ENCODE data around the gene SLC7A8. TPM values are rescaled to one million over a fixed set of nuclear protein-coding genes. Genes with fewer than 3 reads are reported as not detected.
"Not testable (repeated sequence)": the region's sequence is repeated elsewhere in the genome, so short reads cannot be mapped to it uniquely, and the experiment has no call there.

The SLC7A8 gene
- total RNA-seq = 1 to 10 TPM; 1.5 to 1.9 TPM

GRCh38 chr14:23183479-23183878 is at the start of gene SLC7A8:
Gene SLC7A8 (minus strand): TSS chr14:23183660. CDS start chr14:23182914, 746 bp downstream.
- no peak for TF ChIP-seq CTCF (IDR thresholded peaks at IDR 0.05)
- Mint-ChIP-seq H3K9me3 (no peaks in the 10 kb centered on the region), H3K27ac (no peak within 1 kb of the TSS), H3K4me3 (no peak within 1 kb of the TSS), H3K36me3 (ENCODE audit: low read depth) (no peaks in the 10 kb centered on the region), H3K27me3 (peaks cover 8% of the 10 kb centered on the region), H3K4me1 (ENCODE audit: low read depth) (peaks cover 13% of the 10 kb centered on the region)
- ATAC-seq (peak; percentile 62), DNase-seq (peak; percentile 56)
- intact Hi-C loops (cut with micrococcal nuclease) = loop anchor here (2.0 kb wide), 1 partner anchor 55 kb away; no protein-coding TSS in a partner anchor
- ChIA-PET POLR2A (interaction anchor here (0.6 to 1.1 kb wide), 2 partner anchors 62 to 137 kb away, joined by 3 to 4 read pairs; no protein-coding TSS in a partner anchor), CTCF (interaction anchor here (1.2 to 12.0 kb wide), 5 partner anchors 14 to 107 kb away, joined by 3 to 290 read pairs (median 4); partner anchors contain the start of gene CEBPE)

- intact Hi-C loops (cut with micrococcal nuclease); POLR2A ChIA-PET; H3K27me3 Mint-ChIP-seq: not testable (repeated sequence)
These were observed 48.9 kb upstream of the SLC7A8 start for GRCh38 chr14:23232241-23232808.

DNA sequence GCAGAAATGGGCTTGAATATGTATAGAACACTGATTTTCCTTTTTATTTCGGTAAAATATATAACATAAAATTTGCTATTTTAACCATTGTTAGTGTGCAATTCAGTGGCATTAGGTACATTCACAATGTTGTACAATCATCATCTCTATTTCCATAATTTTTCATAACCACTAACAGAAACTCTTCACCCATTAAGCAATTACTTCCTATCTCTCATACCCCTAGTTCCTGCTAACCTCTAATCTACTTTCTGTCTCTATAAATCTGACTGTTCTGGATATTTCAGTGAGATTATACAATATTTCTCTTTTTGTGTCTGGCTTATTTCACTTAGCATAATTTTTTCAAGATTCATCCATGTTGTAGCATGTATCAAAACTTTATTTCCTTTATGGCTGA is 45.4 kb upstream of the SLC7A8 start:
- no peak for TF ChIP-seq CTCF (IDR thresholded peaks at IDR 0.05)

More at GRCh38 chr14:23232241-23232808, 48.9 kb upstream of the SLC7A8 start:
- H3K4me3 Mint-ChIP-seq; H3K36me3 Mint-ChIP-seq (ENCODE audit: low read depth); CTCF ChIA-PET; DNase-seq; ATAC-seq; H3K4me1 Mint-ChIP-seq (ENCODE audit: low read depth); H3K9me3 Mint-ChIP-seq; H3K27ac Mint-ChIP-seq: not testable (repeated sequence)

GRCh38 chr14:23227566-23227965 is 44.1 kb upstream of the SLC7A8 start:
- POLR2A ChIA-PET = interaction anchor here (0.6 kb wide), 1 partner anchor 136 kb away, joined by 4 read pairs; no protein-coding TSS in a partner anchor
- Mint-ChIP-seq H3K27me3 (peaks cover 12% of the 10 kb centered on the region), H3K4me1 (ENCODE audit: low read depth) (peaks cover 8% of the 10 kb centered on the region), H3K27ac (no peak overlapping the region), H3K9me3 (peaks cover 4% of the 10 kb centered on the region), H3K36me3 (ENCODE audit: low read depth) (no peaks in the 10 kb centered on the region), H3K4me3 (no peak overlapping the region)
- DNase-seq (no peak), ATAC-seq (no peak)
- intact Hi-C loops (cut with micrococcal nuclease) = no loop called here
- TF ChIP-seq CTCF (IDR thresholded peaks at IDR 0.05) = no peak
- CTCF ChIA-PET = interaction anchor here (1.7 kb wide), 1 partner anchor 159 kb away, joined by 5 read pairs; no protein-coding TSS in a partner anchor

More for the DNA sequence above, 45.4 kb upstream of the SLC7A8 start:
- H3K4me1 Mint-ChIP-seq (ENCODE audit: low read depth) = peaks cover 8% of the 10 kb centered on the region
- H3K36me3 Mint-ChIP-seq (ENCODE audit: low read depth) = no peaks in the 10 kb centered on the region
- DNase-seq (no peak), ATAC-seq (no peak)
- H3K9me3 Mint-ChIP-seq = peaks cover 4% of the 10 kb centered on the region
- peaks cover 9% of the 10 kb centered on the region for H3K27me3 Mint-ChIP-seq
- CTCF ChIA-PET = no interaction called here
- POLR2A ChIA-PET = no interaction called here
- H3K4me3 Mint-ChIP-seq = no peak overlapping the region
- H3K27ac Mint-ChIP-seq = no peak overlapping the region
- intact Hi-C loops (cut with micrococcal nuclease) = no loop called here

DNA sequence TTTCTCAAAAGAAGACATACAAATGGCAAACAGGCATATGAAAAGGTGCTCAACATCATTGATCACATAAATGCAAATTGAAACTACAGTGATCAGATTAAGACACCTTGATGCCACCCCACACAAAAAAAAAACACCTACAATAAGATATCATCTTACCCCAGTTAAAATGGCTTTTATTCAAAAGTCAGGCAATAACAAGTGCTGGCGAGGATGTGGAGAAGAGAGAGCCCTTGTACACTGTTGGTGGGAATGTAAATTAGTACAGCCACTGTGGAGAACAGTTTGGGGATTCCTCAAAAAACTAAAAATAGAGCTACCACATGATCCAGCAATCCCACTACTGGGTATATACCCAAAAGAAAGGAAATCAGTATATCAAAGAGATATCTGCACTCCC is 41.5 kb upstream of the SLC7A8 start:
- intact Hi-C loops (cut with micrococcal nuclease); H3K36me3 Mint-ChIP-seq (ENCODE audit: low read depth); H3K27ac Mint-ChIP-seq; CTCF ChIA-PET; DNase-seq; ATAC-seq; H3K9me3 Mint-ChIP-seq; H3K4me3 Mint-ChIP-seq; H3K4me1 Mint-ChIP-seq (ENCODE audit: low read depth); POLR2A ChIA-PET: not testable (repeated sequence)
- peaks cover 17% of the 10 kb centered on the region for H3K27me3 Mint-ChIP-seq

GRCh38 chr14:23219075-23219474 is 35.6 kb upstream of the SLC7A8 start:
- no peak for DNase-seq
- CTCF ChIA-PET = no interaction called here
- Mint-ChIP-seq H3K4me1 (ENCODE audit: low read depth) (no peaks in the 10 kb centered on the region), H3K27ac (no peak overlapping the region), H3K36me3 (ENCODE audit: low read depth) (no peaks in the 10 kb centered on the region), H3K9me3 (peaks cover 3% of the 10 kb centered on the region), H3K4me3 (no peak overlapping the region), H3K27me3 (peaks cover 18% of the 10 kb centered on the region)
- intact Hi-C loops (cut with micrococcal nuclease) = no loop called here
- no peak for TF ChIP-seq CTCF (IDR thresholded peaks at IDR 0.05)
- no peak for ATAC-seq
- POLR2A ChIA-PET = no interaction called here
